Urinary bladder (tissue), 4 donors: ENCODE results near the gene ARHGEF40. TPM values are rescaled to one million over a fixed set of nuclear protein-coding genes. Genes with fewer than 3 reads are reported as not detected.
A peak's percentile ranks its signal among the peaks of the same experiment; 100 is the strongest.

ENCODE experiments used
- DNase-seq: peaks from one replicate; pipeline ENCODE4 v3.0.0-alpha.2; 2015; ENCODE audit errors: extremely low spot score
- H3K27ac ChIP-seq: one replicate; pipeline ENCODE4 v1.5.1; 2013; ENCODE audit warnings: low read depth, mild to moderate bottlenecking, moderate library complexity
- H3K36me3 ChIP-seq: one replicate; pipeline ENCODE4 v1.6.1; 2013; ENCODE audit warnings: mild to moderate bottlenecking, moderate library complexity; ENCODE audit not compliant: insufficient read depth
- H3K4me1 ChIP-seq: one replicate; pipeline ENCODE4 v1.6.1; 2013; ENCODE audit warnings: mild to moderate bottlenecking, moderate library complexity; ENCODE audit not compliant: insufficient read depth
- H3K4me3 ChIP-seq: one replicate; pipeline ENCODE4 v1.5.1; 2013; ENCODE audit warnings: low read depth, low read length
- WGBS: extraction: QIAGEN DNeasy Blood & Tissue Kit; methylation state at CpG from one replicate; pipeline ENCODE4 v1.1.7; 2013; 5-methylcytosine and 5-hydroxymethylcytosine counted together
- polyA plus RNA-seq: library from polyadenylated mRNA; stranded (reverse); fragments of 200-250 nt; gene quantifications from one replicate; pipeline ENCODE4 v1.2.3, GENCODE V29; 2013
- total RNA-seq: library from RNA; depleted of rRNA; stranded (reverse); fragments of >200 nt; gene quantifications from one replicate; pipeline ENCODE4 v1.2.3, GENCODE V29; 2014
- donor health status: healthy with polysubstance abuse.
- donor health status: healthy.

ARHGEF40 gene
- total and polyA plus RNA-seq, 2 donors = 27.9 to 43.9 TPM

DNA sequence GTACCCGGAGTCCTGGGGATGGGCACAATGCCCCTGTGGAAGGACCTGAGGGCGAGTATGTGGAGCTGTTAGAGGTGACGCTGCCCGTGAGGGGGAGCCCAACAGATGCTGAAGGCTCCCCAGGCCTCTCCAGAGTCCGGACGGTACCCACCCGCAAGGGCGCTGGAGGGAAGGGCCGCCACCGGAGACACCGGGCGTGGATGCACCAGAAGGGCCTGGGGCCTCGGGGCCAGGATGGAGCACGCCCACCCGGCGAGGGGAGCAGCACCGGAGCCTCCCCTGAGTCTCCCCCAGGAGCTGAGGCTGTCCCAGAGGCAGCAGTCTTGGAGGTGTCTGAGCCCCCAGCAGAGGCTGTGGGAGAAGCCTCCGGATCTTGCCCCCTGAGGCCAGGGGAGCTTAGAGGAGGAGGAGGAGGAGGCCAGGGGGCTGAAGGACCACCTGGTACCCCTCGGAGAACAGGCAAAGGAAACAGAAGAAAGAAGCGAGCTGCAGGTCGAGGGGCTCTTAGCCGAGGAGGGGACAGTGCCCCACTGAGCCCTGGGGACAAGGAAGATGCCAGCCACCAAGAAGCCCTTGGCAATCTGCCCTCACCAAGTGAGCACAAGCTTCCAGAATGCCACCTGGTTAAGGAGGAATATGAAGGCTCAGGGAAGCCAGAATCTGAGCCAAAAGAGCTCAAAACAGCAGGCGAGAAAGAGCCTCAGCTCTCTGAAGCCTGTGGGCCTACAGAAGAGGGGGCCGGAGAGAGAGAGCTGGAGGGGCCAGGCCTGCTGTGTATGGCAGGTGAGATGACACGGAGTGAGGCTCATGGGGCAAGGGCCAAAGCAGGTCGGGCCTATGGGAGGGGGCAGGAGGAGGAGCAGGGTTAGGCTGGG is 4.5 kb downstream of the ARHGEF40 start:
- peaks cover 2% of the 10 kb centered on the region for H3K36me3 ChIP-seq
- H3K4me3 ChIP-seq = no peak overlapping the region
- no peak overlapping the region for H3K27ac ChIP-seq
- no peak for DNase-seq
- H3K4me1 ChIP-seq = no peaks in the 10 kb centered on the region
- WGBS = 89% methylated on average over 26 of the region's 26 CpGs

DNA sequence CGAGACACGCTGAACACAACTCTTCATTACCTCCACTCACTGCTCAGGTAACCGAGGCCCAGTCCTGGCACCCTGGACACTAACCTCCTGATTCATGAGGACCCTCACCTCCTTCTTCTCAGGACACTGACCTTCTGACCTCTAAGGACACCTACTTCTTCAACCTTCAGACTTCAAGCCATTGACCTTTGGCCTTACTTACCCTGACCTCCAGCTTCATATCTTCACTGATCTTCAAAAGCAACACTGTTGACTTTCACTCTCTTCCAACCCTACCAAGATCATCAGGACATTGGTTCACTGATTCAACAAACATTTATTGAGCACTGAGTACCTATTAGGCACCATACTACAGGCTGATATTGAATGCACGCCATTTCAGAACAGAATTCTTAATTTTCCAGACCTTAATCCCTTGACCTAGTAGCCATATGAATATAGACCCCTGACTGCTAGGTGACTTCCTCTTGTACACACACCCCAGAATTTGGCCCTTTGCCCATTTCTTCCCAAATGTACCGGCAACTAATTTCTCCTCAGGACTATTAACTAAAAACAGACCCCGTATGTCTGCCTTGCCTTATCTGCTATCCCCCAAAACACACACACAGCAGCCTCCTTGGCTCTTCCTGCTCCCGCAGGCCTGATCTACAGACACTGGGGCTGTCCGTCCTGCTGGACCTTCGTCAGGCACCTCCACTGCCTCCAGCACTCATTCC is 5.8 kb downstream of the ARHGEF40 start:
- no peak for DNase-seq
- peaks cover 3% of the 10 kb centered on the region for H3K36me3 ChIP-seq
- 85% methylated on average over 9 of the region's 9 CpGs for WGBS
- H3K4me1 ChIP-seq = no peaks in the 10 kb centered on the region
- H3K27ac ChIP-seq = no peak overlapping the region
- no peak overlapping the region for H3K4me3 ChIP-seq

DNA sequence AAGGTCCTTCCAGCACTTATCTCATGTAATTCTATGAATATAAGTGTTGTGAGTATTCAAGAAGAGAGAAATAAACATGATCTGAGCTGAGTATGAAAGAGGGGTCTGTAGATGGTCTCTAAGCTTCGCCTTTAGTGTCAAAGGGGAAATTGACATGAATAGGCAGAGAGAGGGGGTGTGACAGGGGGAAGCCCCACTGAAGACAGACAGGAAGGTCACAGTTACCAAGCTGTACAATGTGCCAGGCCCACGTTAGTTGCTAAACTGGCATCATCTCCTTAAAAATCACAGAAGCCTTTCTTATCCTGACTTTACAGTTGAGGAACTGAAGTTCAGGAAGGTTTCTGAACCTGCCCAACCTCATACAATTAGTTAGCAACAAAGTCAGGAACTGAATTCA is 7.6 kb downstream of the ARHGEF40 start:
- Histone ChIP-seq H3K4me3 (no peak overlapping the region), H3K4me1 (no peaks in the 10 kb centered on the region), H3K36me3 (peaks cover 3% of the 10 kb centered on the region), H3K27ac (no peak overlapping the region)
- DNase-seq = no peak
- WGBS = 86% methylated on average over 2 of the region's 2 CpGs

DNA sequence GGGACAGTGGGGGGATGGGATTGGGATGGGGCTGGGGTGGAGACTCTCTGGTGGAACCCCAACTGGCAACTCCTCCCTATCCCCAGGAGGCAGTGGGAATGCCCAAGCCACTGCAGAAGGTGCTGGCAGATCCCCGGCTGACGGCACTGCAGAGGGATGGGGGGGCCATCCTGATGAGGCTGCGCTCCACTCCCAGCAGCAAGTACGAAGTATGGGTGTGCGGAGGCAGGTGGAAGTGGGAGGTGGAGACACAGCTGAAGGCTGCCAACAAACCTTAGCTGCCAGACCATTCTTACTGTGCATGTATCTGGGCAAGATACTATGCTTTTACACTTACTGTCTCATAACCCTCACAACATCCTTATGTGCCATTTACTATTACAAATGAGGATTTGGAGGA is 8.2 kb downstream of the ARHGEF40 start:
- Histone ChIP-seq H3K36me3 (peaks cover 3% of the 10 kb centered on the region), H3K4me3 (no peak overlapping the region), H3K4me1 (no peaks in the 10 kb centered on the region), H3K27ac (no peak overlapping the region)
- DNase-seq = no peak
- 87% methylated on average over 5 of the region's 5 CpGs for WGBS

GRCh38 chr14:21078726-21079125 is 8.6 kb downstream of the ARHGEF40 start:
- peaks cover 3% of the 10 kb centered on the region for H3K36me3 ChIP-seq

DNA sequence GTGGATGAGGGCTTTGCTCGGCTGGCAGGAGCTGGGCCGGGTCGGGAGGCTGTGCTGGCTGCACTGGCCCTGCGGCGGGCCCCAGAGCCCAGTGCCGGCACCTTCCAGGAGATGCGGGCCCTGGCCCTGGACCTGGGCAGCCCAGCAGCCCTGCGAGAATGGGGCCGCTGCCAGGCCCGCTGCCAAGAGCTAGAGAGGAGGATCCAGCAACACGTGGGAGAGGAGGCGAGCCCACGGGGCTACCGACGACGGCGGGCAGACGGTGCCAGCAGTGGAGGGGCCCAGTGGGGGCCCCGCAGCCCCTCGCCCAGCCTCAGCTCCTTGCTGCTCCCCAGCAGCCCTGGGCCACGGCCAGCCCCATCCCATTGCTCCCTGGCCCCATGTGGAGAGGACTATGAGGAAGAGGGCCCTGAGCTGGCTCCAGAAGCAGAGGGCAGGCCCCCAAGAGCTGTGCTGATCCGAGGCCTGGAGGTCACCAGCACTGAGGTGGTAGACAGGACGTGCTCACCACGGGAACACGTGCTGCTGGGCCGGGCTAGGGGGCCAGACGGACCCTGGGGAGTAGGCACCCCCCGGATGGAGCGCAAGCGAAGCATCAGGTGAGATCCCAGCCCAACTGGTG is 11.5 kb downstream of the ARHGEF40 start:
- peaks cover 1% of the 10 kb centered on the region for H3K36me3 ChIP-seq
- no peak for DNase-seq
- 88% methylated on average over 30 of the region's 30 CpGs for WGBS

More at GRCh38 chr14:21078726-21079125, 8.6 kb downstream of the ARHGEF40 start:
- 84% methylated on average over 10 of the region's 10 CpGs for whole genome bisulfite sequencing
- DNase-seq = no peak
- H3K4me3 ChIP-seq = no peak overlapping the region
- no peak overlapping the region for H3K27ac ChIP-seq
- no peaks in the 10 kb centered on the region for H3K4me1 ChIP-seq

GRCh38 chr14:21083565-21084325 is 13.6 kb downstream of the ARHGEF40 start:
- 84% methylated on average over 11 of the region's 11 CpGs for WGBS
- Histone ChIP-seq H3K4me1 (no peaks in the 10 kb centered on the region), H3K36me3 (peaks cover 1% of the 10 kb centered on the region), H3K4me3 (no peak overlapping the region), H3K27ac (no peak overlapping the region)
- no peak for DNase-seq

More for the DNA sequence above, 11.5 kb downstream of the ARHGEF40 start:
- Histone ChIP-seq H3K4me3 (no peak overlapping the region), H3K4me1 (no peaks in the 10 kb centered on the region), H3K27ac (no peak overlapping the region)

GRCh38 chr14:21084396-21084795 is 14.3 kb downstream of the ARHGEF40 start:
- no peak for DNase-seq
- Histone ChIP-seq H3K36me3 (peaks cover 1% of the 10 kb centered on the region), H3K27ac (no peak overlapping the region), H3K4me1 (no peaks in the 10 kb centered on the region), H3K4me3 (no peak overlapping the region)
- WGBS = 85% methylated on average over 2 of the region's 2 CpGs

DNA sequence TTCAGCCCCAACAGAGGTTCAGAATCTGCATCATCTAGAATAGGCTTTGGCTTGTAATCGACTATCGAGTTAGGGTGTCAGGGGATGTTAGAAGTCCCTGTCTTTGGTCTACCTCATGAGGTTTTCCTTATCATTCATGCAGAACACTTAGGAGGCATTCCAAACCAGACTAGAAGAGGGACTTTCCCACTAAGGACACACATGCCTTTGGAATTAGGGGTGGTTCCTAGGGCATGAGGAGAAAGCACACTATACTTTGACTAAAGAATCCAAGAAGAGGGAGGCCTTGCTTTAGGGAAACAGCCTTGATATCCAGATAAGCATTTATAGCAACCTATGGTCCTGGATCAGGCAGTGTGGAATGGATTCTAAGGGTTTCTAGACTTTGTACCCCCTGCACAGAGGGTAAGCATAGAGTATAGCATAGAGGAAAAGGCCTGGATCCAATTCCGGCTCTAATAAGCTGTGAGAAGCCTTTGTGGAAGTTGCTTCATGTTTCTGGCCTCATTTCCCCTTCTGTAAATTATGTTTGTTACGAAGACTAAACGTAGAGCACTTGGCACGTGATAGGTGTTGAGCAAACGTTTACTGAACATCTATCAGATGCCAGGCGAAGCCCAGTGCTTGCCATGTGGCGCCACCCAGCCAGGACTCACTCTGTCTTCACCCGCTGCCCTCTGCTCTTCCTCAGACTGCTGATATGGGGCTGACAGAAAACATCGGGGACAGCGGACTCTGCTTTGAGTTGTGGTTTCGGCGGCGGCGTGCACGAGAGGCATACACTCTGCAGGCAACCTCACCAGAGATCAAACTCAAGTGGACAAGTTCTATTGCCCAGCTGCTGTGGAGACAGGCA is 15.1 kb downstream of the ARHGEF40 start:
- H3K27ac ChIP-seq = no peak overlapping the region
- WGBS = 73% methylated on average over 17 of the region's 17 CpGs
- DNase-seq = no peak
- no peak overlapping the region for H3K4me3 ChIP-seq
- no peaks in the 10 kb centered on the region for H3K4me1 ChIP-seq
- H3K36me3 ChIP-seq = peaks cover 1% of the 10 kb centered on the region

- DNase-seq = no peak
- Histone ChIP-seq H3K4me1 (no peaks in the 10 kb centered on the region), H3K27ac (no peak overlapping the region), H3K36me3 (no peaks in the 10 kb centered on the region), H3K4me3 (no peak overlapping the region)
- WGBS = 78% methylated on average over 4 of the region's 4 CpGs
These were observed 16.8 kb downstream of the ARHGEF40 start for GRCh38 chr14:21086908-21087293.

GRCh38 chr14:21087294-21088091 is 17.4 kb downstream of the ARHGEF40 start:
- no peaks in the 10 kb centered on the region for H3K4me1 ChIP-seq
- peak overlapping the region; percentile 16 for H3K27ac ChIP-seq
- H3K4me3 ChIP-seq = no peak overlapping the region
- H3K36me3 ChIP-seq = no peaks in the 10 kb centered on the region
- DNase-seq = no peak
- 23% methylated on average over 19 of the region's 19 CpGs for WGBS

GRCh38 chr14:21088687-21089086 is 18.6 kb downstream of the ARHGEF40 start:
- WGBS = 79% methylated on average over 4 of the region's 4 CpGs
- Histone ChIP-seq H3K27ac (no peak overlapping the region), H3K4me3 (no peak overlapping the region)

More at GRCh38 chr14:21088687-21089086, 18.6 kb downstream of the ARHGEF40 start:
- H3K36me3 ChIP-seq = no peaks in the 10 kb centered on the region
- H3K4me1 ChIP-seq = no peaks in the 10 kb centered on the region
- no peak for DNase-seq
